ENCODE data around the gene NTPCR. TPM values are rescaled to one million over a fixed set of nuclear protein-coding genes. Genes with fewer than 3 reads are reported as not detected.

NTPCR gene
- total RNA-seq, 6 experiments from 2014 or later: 15.9 to 28.2 (median 19.7) TPM

DNA sequence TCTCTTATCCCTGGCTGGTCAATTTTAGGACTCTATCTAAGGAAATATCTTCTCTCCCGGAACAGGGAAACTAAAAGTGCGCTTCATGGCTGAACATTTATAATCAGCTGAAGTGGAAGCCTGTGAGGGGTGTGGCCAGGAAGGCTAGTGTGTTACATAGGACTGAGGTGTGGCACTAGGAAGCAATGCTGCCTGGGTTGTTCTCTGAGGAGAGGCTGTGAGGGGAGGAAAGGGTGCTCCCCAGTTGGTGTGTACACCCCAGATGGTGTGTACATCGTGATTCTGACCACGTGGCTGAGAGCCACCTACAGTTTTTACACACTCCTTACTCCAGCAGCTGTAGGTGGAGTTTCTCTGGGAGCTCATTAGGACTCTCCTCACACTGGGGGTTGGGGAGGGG lies 16.3 kb downstream of the NTPCR start:
- ATAC-seq: no peak
- no peak for DNase-seq
- no peaks in the 10 kb centered on the region for H3K27me3 ChIP-seq
- 100% methylated on average over 2 of the region's 4 CpGs for WGBS (ENCODE audit: insufficient coverage, low coverage, low lambda C conversion rate, missing lambda C conversion rate)
- H3K4me3 ChIP-seq: no peak overlapping the region
- H3K4me1 ChIP-seq: no peaks in the 10 kb centered on the region
- H3K36me3 ChIP-seq: peaks cover 0 to 14% (median 7%) of the 10 kb centered on the region in 4 donors
- no peak overlapping the region for H3K27ac ChIP-seq
- intact Hi-C loops (cut with DNase I): no loop called here
- TF ChIP-seq POLR2A (IDR thresholded peaks at IDR 0.05): no peak
- TF ChIP-seq, protein P1, sequence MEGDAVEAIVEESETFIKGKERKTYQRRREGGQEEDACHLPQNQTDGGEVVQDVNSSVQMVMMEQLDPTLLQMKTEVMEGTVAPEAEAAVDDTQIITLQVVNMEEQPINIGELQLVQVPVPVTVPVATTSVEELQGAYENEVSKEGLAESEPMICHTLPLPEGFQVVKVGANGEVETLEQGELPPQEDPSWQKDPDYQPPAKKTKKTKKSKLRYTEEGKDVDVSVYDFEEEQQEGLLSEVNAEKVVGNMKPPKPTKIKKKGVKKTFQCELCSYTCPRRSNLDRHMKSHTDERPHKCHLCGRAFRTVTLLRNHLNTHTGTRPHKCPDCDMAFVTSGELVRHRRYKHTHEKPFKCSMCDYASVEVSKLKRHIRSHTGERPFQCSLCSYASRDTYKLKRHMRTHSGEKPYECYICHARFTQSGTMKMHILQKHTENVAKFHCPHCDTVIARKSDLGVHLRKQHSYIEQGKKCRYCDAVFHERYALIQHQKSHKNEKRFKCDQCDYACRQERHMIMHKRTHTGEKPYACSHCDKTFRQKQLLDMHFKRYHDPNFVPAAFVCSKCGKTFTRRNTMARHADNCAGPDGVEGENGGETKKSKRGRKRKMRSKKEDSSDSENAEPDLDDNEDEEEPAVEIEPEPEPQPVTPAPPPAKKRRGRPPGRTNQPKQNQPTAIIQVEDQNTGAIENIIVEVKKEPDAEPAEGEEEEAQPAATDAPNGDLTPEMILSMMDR (IDR thresholded peaks at IDR 0.05): no peak
- H3K9me3 ChIP-seq: no peaks in the 10 kb centered on the region

DNA sequence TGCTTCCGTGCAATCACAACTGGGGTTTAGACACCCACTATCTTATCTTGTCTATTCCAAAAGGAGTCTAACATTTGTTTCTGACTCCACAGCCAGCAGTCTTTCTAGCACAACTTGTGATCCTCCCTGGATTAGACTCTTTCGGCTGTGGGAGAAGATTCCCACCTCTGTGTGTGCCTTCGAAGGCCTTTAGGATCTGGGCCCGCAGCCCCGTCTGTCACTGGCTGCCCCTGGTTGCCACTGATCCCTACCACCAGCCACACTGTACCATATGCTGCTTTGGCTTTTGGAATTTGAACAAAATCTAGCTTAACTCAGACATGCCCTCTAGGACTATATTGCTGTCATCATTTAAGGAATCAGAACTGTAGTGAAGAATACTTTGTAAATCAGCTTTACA lies 18.0 kb downstream of the NTPCR start:
- H3K27ac ChIP-seq: no peak overlapping the region
- DNase-seq (no peak), ATAC-seq (no peak)
- H3K9me3 ChIP-seq: no peaks in the 10 kb centered on the region
- 78% methylated on average over 3 of the region's 5 CpGs for WGBS (ENCODE audit: insufficient coverage, low coverage, low lambda C conversion rate, missing lambda C conversion rate)
- H3K4me1 ChIP-seq: no peaks in the 10 kb centered on the region
- H3K36me3 ChIP-seq: peaks cover 0 to 23% (median 8%) of the 10 kb centered on the region in 4 donors
- TF ChIP-seq, protein P1 (IDR thresholded peaks at IDR 0.05): no peak
- TF ChIP-seq POLR2A (IDR thresholded peaks at IDR 0.05): no peak
- H3K4me3 ChIP-seq: no peak overlapping the region
- intact Hi-C loops (cut with DNase I): no loop called here
- no peaks in the 10 kb centered on the region for H3K27me3 ChIP-seq

DNA sequence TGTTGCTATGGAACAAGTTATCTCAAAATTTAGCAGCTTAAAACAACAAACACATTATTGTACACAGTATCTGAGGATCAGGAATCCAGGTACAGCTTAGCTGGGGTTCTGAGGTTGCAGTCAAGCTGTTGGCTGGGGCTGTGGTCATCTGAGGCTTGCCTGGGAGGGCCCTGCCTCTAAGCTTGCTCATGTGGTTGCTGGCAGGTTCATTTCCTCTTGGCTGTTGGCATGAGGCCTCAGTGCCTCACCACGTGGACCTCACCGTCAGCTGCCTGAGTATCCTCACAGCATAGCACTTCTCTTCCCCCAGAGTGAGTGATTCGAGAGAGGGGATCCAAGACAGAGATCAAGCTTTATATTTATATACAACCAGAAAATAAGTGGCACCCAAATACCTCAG lies 18.6 kb downstream of the NTPCR start:
- intact Hi-C loops (cut with DNase I): no loop called here
- TF ChIP-seq, protein P1 (IDR thresholded peaks at IDR 0.05): no peak
- no peak for TF ChIP-seq POLR2A (IDR thresholded peaks at IDR 0.05)
- H3K27me3 ChIP-seq: no peaks in the 10 kb centered on the region
- no peak overlapping the region for H3K4me3 ChIP-seq
- ATAC-seq (peak in 3 of 4 donors; percentile 52 to 60 (median 59)), DNase-seq (no peak)
- peaks cover 0 to 23% (median 9%) of the 10 kb centered on the region in 4 donors for H3K36me3 ChIP-seq
- no peaks in the 10 kb centered on the region for H3K9me3 ChIP-seq
- no peaks in the 10 kb centered on the region for H3K4me1 ChIP-seq
- H3K27ac ChIP-seq: no peak overlapping the region
- WGBS (ENCODE audit: insufficient coverage, low coverage, low lambda C conversion rate, missing lambda C conversion rate): 53% methylated on average over 2 of the region's 3 CpGs

DNA sequence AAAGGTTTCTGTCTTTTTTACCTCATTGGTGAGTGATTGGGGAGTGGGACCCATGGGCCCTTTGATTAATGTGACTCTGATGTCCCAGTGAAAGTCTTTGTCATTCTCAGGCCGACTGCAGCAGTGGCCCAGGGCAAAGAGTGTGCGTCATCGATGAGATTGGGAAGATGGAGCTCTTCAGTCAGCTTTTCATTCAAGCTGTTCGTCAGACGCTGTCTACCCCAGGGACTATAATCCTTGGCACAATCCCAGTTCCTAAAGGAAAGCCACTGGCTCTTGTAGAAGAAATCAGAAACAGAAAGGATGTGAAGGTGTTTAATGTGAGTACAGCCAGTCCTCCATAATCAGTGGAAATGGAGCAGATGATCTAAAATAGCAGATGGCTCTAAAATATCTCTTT lies 19.4 kb downstream of the NTPCR start:
- DNase-seq: no peak
- H3K9me3 ChIP-seq: no peaks in the 10 kb centered on the region
- no peak for TF ChIP-seq POLR2A (IDR thresholded peaks at IDR 0.05)
- TF ChIP-seq, protein P1 (IDR thresholded peaks at IDR 0.05): no peak
- no peak overlapping the region for H3K27ac ChIP-seq
- intact Hi-C loops (cut with DNase I): no loop called here
- H3K4me3 ChIP-seq: no peak overlapping the region
- H3K36me3 ChIP-seq: peaks cover 0 to 23% (median 10%) of the 10 kb centered on the region in 4 donors
- no peaks in the 10 kb centered on the region for H3K4me1 ChIP-seq
- ATAC-seq: no peak
- no CpG with 5 or more reads among the region's 5 CpGs for WGBS (ENCODE audit: insufficient coverage, low coverage, low lambda C conversion rate, missing lambda C conversion rate)
- H3K27me3 ChIP-seq: no peaks in the 10 kb centered on the region

DNA sequence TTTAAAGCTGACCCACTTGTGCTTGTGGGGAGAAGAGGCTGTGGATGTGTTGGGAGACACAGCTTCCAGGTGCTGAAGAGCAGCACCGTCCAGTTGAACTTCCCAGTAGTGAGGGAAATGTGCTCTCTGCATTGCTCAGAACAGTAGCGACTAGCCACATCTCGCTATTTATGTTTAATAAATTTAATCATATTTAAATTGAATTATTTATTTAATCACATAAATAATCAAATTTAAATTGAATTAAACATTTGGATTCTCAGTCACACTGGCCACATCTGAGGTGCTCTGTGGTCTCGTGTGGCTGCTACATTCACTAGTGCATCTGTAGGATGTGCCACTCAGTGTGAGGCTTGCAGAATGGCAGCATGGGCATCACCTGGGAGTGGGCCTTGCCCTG lies 20.1 kb downstream of the NTPCR start:
- no peak for ATAC-seq
- TF ChIP-seq, protein P1 (IDR thresholded peaks at IDR 0.05): no peak
- TF ChIP-seq POLR2A (IDR thresholded peaks at IDR 0.05): no peak
- 80% methylated on average over 4 of the region's 4 CpGs for WGBS (ENCODE audit: insufficient coverage, low coverage, low lambda C conversion rate, missing lambda C conversion rate)
- Histone ChIP-seq H3K9me3 (no peaks in the 10 kb centered on the region), H3K4me3 (no peak overlapping the region), H3K4me1 (no peaks in the 10 kb centered on the region), H3K27me3 (no peaks in the 10 kb centered on the region), H3K27ac (no peak overlapping the region), H3K36me3 (peaks cover 0 to 23% (median 10%) of the 10 kb centered on the region in 4 donors)
- DNase-seq: no peak
- intact Hi-C loops (cut with DNase I): no loop called here
